Upper lobe of left lung (tissue), 4 donors: ENCODE measurements around the gene IGFN1.

Experiments
- CTCF ChIP-seq, 6 experiments: fragments of 450-650 bp in 4 of 6; fragments of 200-600 bp in 2 of 6; sonication (generic) in 2 of 6; IDR thresholded peaks; one replicate each; pipeline ENCODE4 v1.5.1; 2016 to 2019; ENCODE audit warnings: antibody characterized with exemption in 6 of 6
- EP300 ChIP-seq, 4 donors: sonication (generic); formaldehyde crosslinking; IDR thresholded peaks; one replicate each; pipeline ENCODE4 v1.5.1; 2017; ENCODE audit warnings: antibody characterized with exemption in 4 of 4, control low read depth in 2 of 4
- POLR2A ChIP-seq, 4 donors: fragments of 450-650 bp; IDR thresholded peaks; one replicate each; pipeline ENCODE4 v1.5.1; 2016 to 2017; ENCODE audit warnings: antibody characterized with exemption in 4 of 4, mild to moderate bottlenecking in 2 of 4
- POLR2AphosphoS5 ChIP-seq, 2 donors: sonication (generic); formaldehyde crosslinking; IDR thresholded peaks; one replicate each; pipeline ENCODE4 v1.5.1; 2017; ENCODE audit warnings: antibody characterized with exemption in 2 of 2

- TF ChIP-seq CTCF (IDR thresholded peaks at IDR 0.05) (no peak), POLR2AphosphoS5 (IDR thresholded peaks at IDR 0.05) (no peak), POLR2A (IDR thresholded peaks at IDR 0.05) (no peak), EP300 (IDR thresholded peaks at IDR 0.05) (no peak)
Observed at GRCh38 chr1:201173736-201174135, 16.9 kb upstream of the IGFN1 start.
